Fibroblast of pulmonary artery (primary cell): ENCODE measurements around the gene JMJD8.

Source experiments
- DNase-seq: peaks from one replicate; pipeline ENCODE4 v3.0.0-alpha.2; 2010; ENCODE audit warnings: low read depth
- H3K4me3 ChIP-seq: replicated peaks from 2 replicates; pipeline ENCODE4 v1.5.1; 2011; ENCODE audit warnings: low read depth, mild to moderate bottlenecking, control low read depth, low read length, moderate library complexity
- TF ChIP-seq, protein P1 (sequence below): IDR thresholded peaks from 2 replicates; pipeline ENCODE4 v1.5.1; 2011; ENCODE audit warnings: mild to moderate bottlenecking, control low read depth, low read length, inconsistent platforms; ENCODE audit errors: missing control alignments

The JMJD8 gene

DNA sequence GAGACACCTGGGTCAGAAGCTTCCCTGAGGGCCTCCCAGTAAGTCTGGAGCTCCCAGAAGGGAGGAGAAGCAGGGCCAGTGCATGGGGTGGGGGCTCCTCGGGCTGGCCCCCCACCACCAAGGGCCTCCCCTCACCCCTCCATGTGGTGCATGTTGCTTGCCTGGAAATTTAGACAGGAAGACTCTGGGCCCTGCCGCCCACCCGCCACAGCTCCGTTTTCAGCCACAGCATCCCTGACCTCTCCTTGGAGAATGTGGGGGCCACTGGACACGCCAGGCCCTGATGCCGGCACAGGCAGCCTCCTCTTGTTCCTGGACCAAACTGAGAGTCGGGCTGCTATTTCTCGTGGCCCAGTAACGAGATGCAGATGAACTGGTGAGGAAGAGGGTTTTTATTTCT is 45.3 kb downstream of the JMJD8 start:
- no peak for DNase-seq
- H3K4me3 ChIP-seq, result no peak overlapping the region
- TF ChIP-seq, protein P1, sequence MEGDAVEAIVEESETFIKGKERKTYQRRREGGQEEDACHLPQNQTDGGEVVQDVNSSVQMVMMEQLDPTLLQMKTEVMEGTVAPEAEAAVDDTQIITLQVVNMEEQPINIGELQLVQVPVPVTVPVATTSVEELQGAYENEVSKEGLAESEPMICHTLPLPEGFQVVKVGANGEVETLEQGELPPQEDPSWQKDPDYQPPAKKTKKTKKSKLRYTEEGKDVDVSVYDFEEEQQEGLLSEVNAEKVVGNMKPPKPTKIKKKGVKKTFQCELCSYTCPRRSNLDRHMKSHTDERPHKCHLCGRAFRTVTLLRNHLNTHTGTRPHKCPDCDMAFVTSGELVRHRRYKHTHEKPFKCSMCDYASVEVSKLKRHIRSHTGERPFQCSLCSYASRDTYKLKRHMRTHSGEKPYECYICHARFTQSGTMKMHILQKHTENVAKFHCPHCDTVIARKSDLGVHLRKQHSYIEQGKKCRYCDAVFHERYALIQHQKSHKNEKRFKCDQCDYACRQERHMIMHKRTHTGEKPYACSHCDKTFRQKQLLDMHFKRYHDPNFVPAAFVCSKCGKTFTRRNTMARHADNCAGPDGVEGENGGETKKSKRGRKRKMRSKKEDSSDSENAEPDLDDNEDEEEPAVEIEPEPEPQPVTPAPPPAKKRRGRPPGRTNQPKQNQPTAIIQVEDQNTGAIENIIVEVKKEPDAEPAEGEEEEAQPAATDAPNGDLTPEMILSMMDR, result no peak

DNA sequence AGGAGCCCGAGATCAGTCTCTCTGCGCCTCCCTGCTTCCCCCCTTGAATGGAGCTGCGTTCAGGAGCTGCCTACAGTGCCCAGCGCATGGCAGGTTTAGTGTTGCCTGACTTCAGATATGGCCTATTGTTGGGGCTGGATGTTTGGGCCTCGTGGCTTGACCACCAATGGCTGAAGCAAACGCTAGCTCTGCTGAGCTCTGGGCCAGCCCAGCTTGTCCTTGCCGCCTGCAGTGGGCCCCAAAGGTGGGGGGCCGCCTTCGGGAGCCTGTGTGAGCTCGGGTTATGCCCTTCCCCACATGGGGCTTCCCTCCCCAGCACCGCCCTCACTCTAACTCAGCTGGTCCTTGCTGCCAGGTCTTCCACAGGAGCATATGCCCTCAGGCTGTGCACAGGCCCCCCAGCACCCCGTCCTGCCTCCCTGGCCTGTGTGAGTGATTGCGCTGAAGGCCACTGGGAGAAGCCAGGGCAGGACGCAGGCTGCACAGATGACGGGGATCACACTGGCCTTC is 46.0 kb downstream of the JMJD8 start:
- H3K4me3 ChIP-seq, result no peak overlapping the region
- DNase-seq, result no peak
- TF ChIP-seq, protein P1, result no peak

DNA sequence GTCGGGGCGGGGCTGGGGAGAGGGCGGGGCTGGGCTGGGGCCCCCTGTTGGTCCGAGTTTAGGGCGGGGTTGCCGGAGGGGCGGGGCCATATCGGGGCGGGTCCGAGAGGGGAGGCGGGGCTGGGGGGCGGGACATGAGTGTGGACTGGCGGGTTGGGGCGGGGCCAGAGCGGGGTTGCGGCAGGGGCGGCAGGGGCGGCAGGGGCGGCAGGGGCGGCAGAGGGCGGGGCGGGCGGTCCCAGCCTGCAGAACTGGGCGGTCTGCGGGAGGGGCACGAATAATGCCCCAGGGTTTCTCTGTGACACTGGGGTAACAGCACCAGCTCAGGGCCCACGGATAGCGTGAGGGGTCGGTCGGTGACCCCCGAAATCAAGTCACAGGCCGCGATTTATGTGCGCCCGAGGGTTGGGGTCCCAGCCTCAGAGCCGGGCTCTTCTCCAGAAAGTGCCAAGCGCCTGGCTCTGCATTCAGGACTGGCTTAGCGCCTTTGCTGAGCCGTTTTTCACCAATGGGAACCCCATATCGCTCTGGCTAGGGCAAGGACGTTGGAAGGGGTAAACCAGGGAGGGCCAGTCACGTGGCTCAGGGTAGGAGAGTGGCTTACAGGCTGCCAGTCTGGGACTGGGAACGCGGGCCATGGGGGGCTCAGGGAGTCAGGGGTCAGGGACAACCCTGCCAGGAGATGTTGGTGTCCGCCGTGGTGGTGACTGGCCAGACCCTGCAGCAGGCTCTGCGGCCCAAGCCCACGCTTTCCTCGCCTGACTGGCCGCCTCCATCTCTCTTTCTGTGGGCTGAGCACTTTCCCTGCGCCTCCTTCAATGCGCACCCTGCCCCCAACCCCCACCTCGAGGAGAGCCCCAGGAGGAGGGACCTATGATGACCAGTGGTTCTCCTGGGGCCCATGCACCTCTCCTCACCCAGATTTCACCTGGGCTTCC is 46.8 kb downstream of the JMJD8 start:
- TF ChIP-seq, protein P1, result no peak
- DNase-seq, result peak; percentile 89
- peak overlapping the region; percentile 74 for H3K4me3 ChIP-seq

DNA sequence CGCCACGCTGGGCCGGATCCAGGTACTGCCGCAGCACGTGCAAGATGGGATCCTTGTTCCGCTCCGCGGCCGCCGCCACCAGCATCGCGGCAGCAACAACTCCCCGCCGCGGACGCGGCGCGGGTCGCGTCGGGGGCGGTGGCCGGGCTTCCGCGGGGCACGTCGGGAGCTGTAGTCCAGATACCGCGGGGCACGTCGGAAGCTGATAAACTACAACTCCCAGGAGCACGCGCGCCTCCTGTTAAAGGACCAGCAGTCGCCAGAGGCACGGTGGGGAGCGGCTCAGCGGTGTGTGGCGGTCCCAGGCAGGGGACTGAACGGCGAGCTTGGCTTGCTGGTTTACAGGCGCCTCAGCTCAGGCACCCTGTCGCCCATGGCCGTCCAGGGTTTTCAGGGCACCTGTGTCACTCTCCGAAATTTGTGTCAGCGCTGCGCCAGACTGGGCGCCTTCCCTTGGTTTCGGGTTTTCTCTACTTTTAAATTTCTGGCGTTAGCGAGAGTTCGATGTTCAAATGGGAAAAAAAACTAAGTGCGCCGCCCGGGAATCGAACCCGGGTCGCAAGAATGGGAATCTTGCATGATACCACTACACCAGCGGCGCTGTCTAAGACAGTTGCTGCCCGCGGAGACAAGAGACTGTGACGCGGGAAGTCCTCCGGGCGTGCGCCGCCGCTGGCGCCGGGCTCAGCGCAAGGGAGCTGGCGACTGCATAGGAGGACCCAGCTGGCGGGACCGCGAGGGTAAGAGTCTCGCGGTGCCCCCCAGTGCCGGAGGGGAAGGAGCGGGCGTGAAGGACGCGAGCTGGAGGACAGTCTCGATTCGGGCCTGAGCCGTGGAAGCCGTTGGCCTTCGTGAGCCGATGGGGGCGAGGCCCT is 47.7 kb downstream of the JMJD8 start, which contains the start of gene METTL26:
TSS of gene METTL26 (minus strand) at position 100 of the 875 bp plus-strand sequence. CDS start at position 85, 15 bp downstream.
- peak within 1 kb of the TSS; percentile 74 for H3K4me3 ChIP-seq
- DNase-seq, result peak; percentile 94
- TF ChIP-seq, protein P1, result no peak

DNA sequence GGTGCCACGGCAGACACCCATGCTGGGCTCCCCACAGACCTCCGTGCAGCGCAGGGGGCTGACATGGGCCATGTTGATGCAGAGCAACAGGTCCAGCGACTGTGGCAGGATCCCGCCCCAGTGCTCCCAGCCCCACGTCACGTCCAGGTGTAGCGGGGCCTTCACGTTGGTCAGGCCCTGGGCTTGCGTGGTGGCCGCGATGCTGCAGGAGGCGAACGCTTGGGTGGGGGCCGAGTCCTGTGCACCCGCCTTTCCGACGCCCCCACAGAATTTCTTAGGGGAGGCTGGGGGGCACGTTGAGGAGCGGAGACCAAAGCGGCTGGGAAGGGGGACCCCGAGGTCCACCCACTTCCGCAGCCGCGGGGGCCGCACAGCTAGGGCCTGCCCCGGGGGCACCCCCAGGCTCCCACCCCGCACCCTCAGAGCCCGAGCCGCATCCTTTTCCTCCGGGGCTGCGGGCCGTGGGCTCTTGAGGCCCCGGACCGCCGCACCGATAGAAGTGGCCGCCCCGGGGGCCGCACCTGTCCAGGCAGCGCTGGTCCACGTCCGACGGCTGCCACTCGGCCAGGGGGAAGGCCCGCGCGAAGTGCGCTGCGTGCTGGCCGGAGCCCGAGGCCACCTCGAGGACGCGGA is 48.4 kb downstream of the JMJD8 start:
- TF ChIP-seq, protein P1, result no peak
- no peak for DNase-seq

DNA sequence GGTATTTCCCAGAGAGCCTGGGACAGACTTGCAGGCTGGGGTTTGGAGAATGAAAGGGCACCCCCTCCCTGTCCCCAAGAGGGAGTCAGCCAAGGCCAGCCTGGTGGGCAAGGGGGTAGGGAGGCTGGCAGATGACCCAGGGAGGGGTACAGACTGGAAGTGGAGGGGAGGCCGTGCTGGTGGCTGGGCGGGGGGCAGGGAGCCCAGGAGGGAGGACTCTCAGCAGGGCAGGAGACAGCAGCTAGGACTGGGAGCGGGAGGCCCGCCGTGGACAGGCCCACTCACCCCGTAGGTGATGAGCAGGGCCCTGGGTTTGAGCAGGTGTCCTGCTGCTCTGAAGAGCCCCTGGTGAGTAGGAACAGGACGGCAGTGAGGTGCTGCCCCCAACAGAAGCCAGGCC is 49.1 kb downstream of the JMJD8 start:
- DNase-seq, result no peak
- peak overlapping the region; percentile 74 for H3K4me3 ChIP-seq
- TF ChIP-seq, protein P1, result no peak

More for the DNA sequence above, 48.4 kb downstream of the JMJD8 start:
- peak overlapping the region; percentile 74 for H3K4me3 ChIP-seq
